Measurements from ENCODE around the gene COG4. TPM values are rescaled to one million over a fixed set of nuclear protein-coding genes. Genes with fewer than 3 reads are reported as not detected.

The COG4 gene
- total RNA-seq, 1 experiment from 2014 or later: 35.5 TPM

DNA sequence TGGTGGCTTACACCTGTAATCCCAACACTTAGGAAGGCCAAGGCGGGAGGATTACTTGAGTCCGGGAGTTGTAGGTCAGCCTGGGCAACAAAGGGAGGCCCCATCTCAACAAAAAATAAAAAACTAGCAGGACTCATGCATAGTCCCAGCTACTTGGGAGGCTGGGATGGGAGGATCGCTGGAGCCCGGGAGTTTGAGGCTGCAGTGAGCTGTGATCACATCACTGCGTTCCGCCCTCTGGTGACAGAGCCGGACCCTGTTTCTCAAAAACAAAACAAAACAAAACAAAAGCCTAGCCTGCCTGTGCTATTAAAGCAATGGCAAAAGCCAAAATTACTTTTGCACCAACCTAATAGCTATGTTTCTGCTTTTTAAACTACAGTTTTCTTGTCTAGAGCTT is 67.4 kb downstream of the COG4 start:
- intact Hi-C loops (cut with micrococcal nuclease): no loop called here
- CTCF ChIA-PET: no interaction called here

DNA sequence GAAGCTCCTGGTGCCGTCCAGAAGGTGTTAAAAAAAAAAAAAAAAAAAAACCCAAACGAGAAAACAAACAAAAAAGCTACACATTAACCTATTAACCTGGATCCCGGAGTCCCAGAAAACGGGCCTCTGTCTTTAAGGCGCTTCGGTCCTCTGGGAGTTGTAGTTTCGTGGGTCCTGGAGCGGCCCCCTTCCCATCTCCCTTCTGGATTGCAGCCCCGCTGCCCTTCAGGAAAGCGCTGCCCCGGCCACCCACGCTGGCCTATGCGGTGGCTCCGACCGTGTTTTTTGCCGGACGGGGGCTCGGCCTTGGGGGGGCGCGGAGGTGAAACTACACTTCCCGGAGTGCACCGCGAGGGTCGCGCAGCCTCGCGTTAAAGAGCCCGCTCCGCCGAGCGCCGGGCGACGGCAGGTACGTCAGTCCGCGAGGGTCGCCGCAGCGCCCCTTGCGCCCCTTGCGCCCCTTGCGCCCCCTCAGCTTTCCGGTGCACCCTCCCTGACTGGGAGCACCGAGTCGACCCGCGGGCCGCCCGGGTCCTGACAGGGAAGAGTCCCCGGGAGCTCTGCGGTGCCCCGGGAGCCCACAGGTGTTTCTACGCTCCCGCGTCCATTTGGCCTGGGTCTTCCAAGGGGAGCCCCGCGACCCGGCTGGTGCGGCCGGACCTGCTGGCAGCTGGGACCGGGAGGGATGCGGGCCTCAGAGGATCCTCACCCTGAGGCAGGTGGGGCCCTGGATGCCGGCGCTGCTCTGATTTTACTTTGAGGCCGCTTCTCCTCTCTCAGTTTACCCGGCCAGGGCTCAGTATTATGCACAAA is 68.9 kb downstream of the COG4 start, which contains the start of gene FCSK:
FCSK (plus strand) TSS at position 374 of the 813 bp plus-strand sequence. CDS start 8,596 bp downstream, outside the sequence.
- Histone ChIP-seq H3K4me2 (ENCODE audit: low read length) (peak within 1 kb of the TSS; percentile 84), H3K79me2 (ENCODE audit: low read length) (no peaks in the 10 kb centered on the region), H3K4me3 (ENCODE audit: low read length) (peak within 1 kb of the TSS; percentile 94), H3K9ac (ENCODE audit: low read length) (peak within 1 kb of the TSS; percentile 78), H3K9me2 (replicated peaks; ENCODE audit: low read length) (no peaks in the 10 kb centered on the region), H2AFZ (ENCODE audit: low read length) (peak within 1 kb of the TSS; percentile 99), H3K4me1 (ENCODE audit: insufficient read depth, low read length) (peaks cover 6% of the 10 kb centered on the region), H3F3A (ENCODE audit: low read length, unreplicated experiment) (no peaks in the 10 kb centered on the region), H3K27me3 (ENCODE audit: low read length) (no peaks in the 10 kb centered on the region), H3K36me3 (ENCODE audit: low read depth, low read length) (no peaks in the 10 kb centered on the region), H3K9me3 (ENCODE audit: low read length) (no peaks in the 10 kb centered on the region), H3K27ac (ENCODE audit: low read length) (peak within 1 kb of the TSS; percentile 65), H4K20me1 (ENCODE audit: low read length) (no peaks in the 10 kb centered on the region)
- intact Hi-C loops (cut with micrococcal nuclease): no loop called here
- no peak for TF ChIP-seq EZH2 (IDR thresholded peaks at IDR 0.05; ENCODE audit: low read length, unreplicated experiment)
- no peak for TF ChIP-seq EZH2phosphoT487 (IDR thresholded peaks at IDR 0.05; ENCODE audit: borderline replicate concordance, low read length)
- TF ChIP-seq CTCF (conservative IDR thresholded peaks at IDR 0.05; ENCODE audit: low read depth, low read length): no peak
- ChIA-PET POLR2A (ENCODE audit: unreplicated experiment) (interaction anchor here (0.5 kb wide), 1 partner anchor 78 kb away, joined by 4 read pairs; no protein-coding TSS in a partner anchor), CTCF (interaction anchor here (0.6 to 1.2 kb wide), 2 partner anchors 26 to 114 kb away, joined by 3 to 4 read pairs; no protein-coding TSS in a partner anchor)
- DNase-seq: peak; percentile 45
- ATAC-seq: peak; percentile 92
- BruUV-seq (replicated peaks): no TSS peak

More for the DNA sequence above, 67.4 kb downstream of the COG4 start:
- no peak overlapping the region for H3K4me2 ChIP-seq (ENCODE audit: low read length)
- no peak overlapping the region for H3K4me3 ChIP-seq (ENCODE audit: low read length)
- POLR2A ChIA-PET (ENCODE audit: unreplicated experiment): no interaction called here
- H3K9ac ChIP-seq (ENCODE audit: low read length): no peak overlapping the region
- H3K27ac ChIP-seq (ENCODE audit: low read length): no peak overlapping the region
- H3K4me1 ChIP-seq (ENCODE audit: insufficient read depth, low read length): peaks cover 6% of the 10 kb centered on the region
- H4K20me1 ChIP-seq (ENCODE audit: low read length): no peaks in the 10 kb centered on the region
- ATAC-seq: no peak
- H3F3A ChIP-seq (ENCODE audit: low read length, unreplicated experiment): no peaks in the 10 kb centered on the region
- no peaks in the 10 kb centered on the region for H3K27me3 ChIP-seq (ENCODE audit: low read length)
- no TSS peak for BruUV-seq (replicated peaks)
- H3K9me2 ChIP-seq (replicated peaks; ENCODE audit: low read length): no peaks in the 10 kb centered on the region
- H3K79me2 ChIP-seq (ENCODE audit: low read length): no peaks in the 10 kb centered on the region
- TF ChIP-seq EZH2phosphoT487 (IDR thresholded peaks at IDR 0.05; ENCODE audit: borderline replicate concordance, low read length) (no peak), EZH2 (IDR thresholded peaks at IDR 0.05; ENCODE audit: low read length, unreplicated experiment) (no peak), CTCF (conservative IDR thresholded peaks at IDR 0.05; ENCODE audit: low read depth, low read length) (no peak)
- no peaks in the 10 kb centered on the region for H3K9me3 ChIP-seq (ENCODE audit: low read length)
- H3K36me3 ChIP-seq (ENCODE audit: low read depth, low read length): no peaks in the 10 kb centered on the region
- H2AFZ ChIP-seq (ENCODE audit: low read length): no peak overlapping the region
- DNase-seq: no peak

DNA sequence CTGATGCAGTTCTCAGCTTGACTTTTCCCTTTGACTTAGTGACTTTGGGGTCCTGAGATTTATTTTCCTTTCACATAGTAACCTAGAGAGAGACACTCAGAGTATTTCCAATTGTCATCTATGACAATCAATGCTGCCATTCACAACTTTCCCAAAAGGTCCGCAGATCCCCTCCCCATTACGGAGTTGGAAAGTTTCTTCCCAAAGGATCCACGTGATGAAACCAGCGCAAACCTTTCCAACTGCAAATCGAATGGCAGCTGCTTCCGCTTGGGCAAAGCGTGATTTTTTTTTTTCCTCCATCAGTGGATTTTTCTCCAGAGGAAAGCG is 69.5 kb downstream of the COG4 start:
- ATAC-seq (peak; percentile 25), DNase-seq (peak; percentile 23)
- H4K20me1 ChIP-seq (ENCODE audit: low read length): no peaks in the 10 kb centered on the region
- H3K9ac ChIP-seq (ENCODE audit: low read length): peak overlapping the region; percentile 78
- peak overlapping the region; percentile 65 for H3K27ac ChIP-seq (ENCODE audit: low read length)
- H3K4me3 ChIP-seq (ENCODE audit: low read length): peak overlapping the region; percentile 94
- H3F3A ChIP-seq (ENCODE audit: low read length, unreplicated experiment): no peaks in the 10 kb centered on the region
- POLR2A ChIA-PET (ENCODE audit: unreplicated experiment): interaction anchor here (0.5 kb wide), 1 partner anchor 77 kb away, joined by 4 read pairs; no protein-coding TSS in a partner anchor
- CTCF ChIA-PET: interaction anchor here (0.6 to 1.2 kb wide), 2 partner anchors 26 to 113 kb away, joined by 3 to 4 read pairs; no protein-coding TSS in a partner anchor
- peak overlapping the region; percentile 99 for H2AFZ ChIP-seq (ENCODE audit: low read length)
- no peaks in the 10 kb centered on the region for H3K9me3 ChIP-seq (ENCODE audit: low read length)
- H3K4me2 ChIP-seq (ENCODE audit: low read length): peak overlapping the region; percentile 84
- intact Hi-C loops (cut with micrococcal nuclease): no loop called here
- peaks cover 6% of the 10 kb centered on the region for H3K4me1 ChIP-seq (ENCODE audit: insufficient read depth, low read length)
- BruUV-seq (replicated peaks): TSS peak; percentile 62
- TF ChIP-seq EZH2 (IDR thresholded peaks at IDR 0.05; ENCODE audit: low read length, unreplicated experiment) (no peak), EZH2phosphoT487 (IDR thresholded peaks at IDR 0.05; ENCODE audit: borderline replicate concordance, low read length) (no peak), CTCF (conservative IDR thresholded peaks at IDR 0.05; ENCODE audit: low read depth, low read length) (no peak)
- no peaks in the 10 kb centered on the region for H3K79me2 ChIP-seq (ENCODE audit: low read length)
- no peaks in the 10 kb centered on the region for H3K9me2 ChIP-seq (replicated peaks; ENCODE audit: low read length)
- H3K27me3 ChIP-seq (ENCODE audit: low read length): no peaks in the 10 kb centered on the region
- no peaks in the 10 kb centered on the region for H3K36me3 ChIP-seq (ENCODE audit: low read depth, low read length)
